WTC11 (cell line): ENCODE measurements around the gene DEFB125. TPM values are rescaled to one million over a fixed set of nuclear protein-coding genes. Genes with fewer than 3 reads are reported as not detected.

Source experiments
- ATAC-seq: fragments of 200-7000 bp; cut with Tn5 transposase; 2 replicates; pipeline ENCODE4 v1.10.0; 2021; ENCODE audit warnings: mild to moderate bottlenecking, moderate library complexity
- CTCF ChIA-PET: fragments of 300-600 bp; sonication (Branson Sonifier 250); formaldehyde crosslinking; loops from one replicate; lab custom pipeline; 2021; ENCODE audit warnings: antibody characterized with exemption; lab: Charles Lee
- POLR2A ChIA-PET: fragments of 350-600 bp; sonication (Branson Sonifier 250); formaldehyde crosslinking; loops from one replicate; lab custom pipeline; 2021; ENCODE audit warnings: antibody characterized with exemption; lab: Charles Lee
- DNase-seq: peaks from one replicate; pipeline ENCODE4 v3.0.0; 2021; ENCODE audit warnings: low spot score
- H3K27ac Mint-ChIP-seq: 2 replicates; pipeline ENCODE4 v1.8.0; 2021; ENCODE audit warnings: mixed read lengths
- H3K27me3 Mint-ChIP-seq: 2 replicates; pipeline ENCODE4 v1.8.0; 2021; ENCODE audit warnings: low read depth, mild to moderate bottlenecking, moderate library complexity, mixed read lengths
- H3K36me3 Mint-ChIP-seq: 2 replicates; pipeline ENCODE4 v1.8.0; 2021; ENCODE audit warnings: mixed read lengths
- H3K4me1 Mint-ChIP-seq: 2 replicates; pipeline ENCODE4 v1.8.0; 2022; ENCODE audit warnings: mixed read lengths
- H3K4me3 Mint-ChIP-seq: 2 replicates; pipeline ENCODE4 v1.8.0; 2021; ENCODE audit warnings: mild to moderate bottlenecking, moderate library complexity, mixed read lengths
- H3K9me3 Mint-ChIP-seq: 2 replicates; pipeline ENCODE4 v1.8.0; 2021; ENCODE audit warnings: mixed read lengths
- ELF4 ChIP-seq: sonication (generic); formaldehyde crosslinking; IDR thresholded peaks from 2 replicates; pipeline ENCODE4 v1.8.1; 2022; ENCODE audit warnings: low read depth, mild to moderate bottlenecking, moderate library complexity, missing genetic modification reagents
- ESRRA ChIP-seq: sonication (generic); formaldehyde crosslinking; IDR thresholded peaks from 2 replicates; pipeline ENCODE4 v1.8.1; 2022; ENCODE audit warnings: mild to moderate bottlenecking, missing genetic modification reagents, borderline replicate concordance
- GRHL2 ChIP-seq: fragments of 250-450 bp; sonication (Bioruptor Pico); IDR thresholded peaks from 2 replicates; pipeline ENCODE4 v1.8.0; 2022; ENCODE audit warnings: mild to moderate bottlenecking, moderate library complexity; ENCODE audit not compliant: insufficient replicate concordance, severe bottlenecking
- NFATC4 ChIP-seq: fragments of 250-450 bp; sonication (Bioruptor Pico); IDR thresholded peaks from 2 replicates; pipeline ENCODE4 v1.9.0; 2021; ENCODE audit warnings: mild to moderate bottlenecking
- PRDM15 ChIP-seq: sonication (generic); formaldehyde crosslinking; IDR thresholded peaks from 2 replicates; pipeline ENCODE4 v1.8.0; 2022; ENCODE audit warnings: missing genetic modification reagents
- TCF7 ChIP-seq: sonication (generic); formaldehyde crosslinking; IDR thresholded peaks from 2 replicates; pipeline ENCODE4 v1.8.0; 2022; ENCODE audit warnings: mild to moderate bottlenecking, low read depth, missing genetic modification reagents, moderate library complexity
- TEAD1 ChIP-seq: sonication (generic); formaldehyde crosslinking; IDR thresholded peaks from 2 replicates; pipeline ENCODE4 v1.8.0; 2022; ENCODE audit warnings: mild to moderate bottlenecking, missing genetic modification reagents
- TEAD4 ChIP-seq: sonication (generic); formaldehyde crosslinking; IDR thresholded peaks from 2 replicates; pipeline ENCODE4 v1.8.0; 2022; ENCODE audit warnings: mild to moderate bottlenecking, missing genetic modification reagents
- ZNF121 ChIP-seq: sonication (generic); formaldehyde crosslinking; IDR thresholded peaks from 2 replicates; pipeline ENCODE4 v1.8.0; 2023; ENCODE audit warnings: missing genetic modification reagents
- ZNF219 ChIP-seq: sonication (generic); formaldehyde crosslinking; IDR thresholded peaks from 2 replicates; pipeline ENCODE4 v1.8.0; 2023; ENCODE audit warnings: missing genetic modification reagents, mild to moderate bottlenecking, borderline replicate concordance
- ZNF232 ChIP-seq: sonication (generic); formaldehyde crosslinking; IDR thresholded peaks from 2 replicates; pipeline ENCODE4 v1.8.0; 2022; ENCODE audit warnings: mild to moderate bottlenecking, missing genetic modification reagents
- ZNF416 ChIP-seq: fragments of 250-450 bp; sonication (Bioruptor Pico); IDR thresholded peaks from 2 replicates; pipeline ENCODE4 v1.9.0; 2021; ENCODE audit warnings: mild to moderate bottlenecking, inconsistent platforms
- total RNA-seq: library from RNA; stranded (reverse); gene quantifications from 3 replicates; pipeline ENCODE4 v1.2.3, GENCODE V29; 2021
- TF ChIP-seq, protein P1 (sequence below): fragments of 250-450 bp; sonication (Bioruptor Pico); conservative IDR thresholded peaks from 2 replicates; pipeline ENCODE4 v1.9.0; 2021; ENCODE audit warnings: mild to moderate bottlenecking
- TF ChIP-seq, protein P2 (sequence below): sonication (generic); formaldehyde crosslinking; IDR thresholded peaks from 2 replicates; pipeline ENCODE4 v1.8.1; 2023; ENCODE audit warnings: mild to moderate bottlenecking, missing genetic modification reagents, moderate library complexity
- TF ChIP-seq, protein P3 (sequence below): sonication (generic); formaldehyde crosslinking; IDR thresholded peaks from 2 replicates; pipeline ENCODE4 v1.8.1; 2023; ENCODE audit warnings: mild to moderate bottlenecking, missing genetic modification reagents, borderline replicate concordance
- TF ChIP-seq, protein P4 (sequence below): sonication (generic); formaldehyde crosslinking; IDR thresholded peaks from 2 replicates; pipeline ENCODE4 v1.8.1; 2023; ENCODE audit warnings: mild to moderate bottlenecking, moderate library complexity, missing genetic modification reagents
- TF ChIP-seq, protein P5 (sequence below): fragments of 200-600 bp; IDR thresholded peaks from 2 replicates; pipeline ENCODE4 v1.8.0; 2022; ENCODE audit warnings: antibody characterized with exemption
- TF ChIP-seq, protein P6 (sequence below): fragments of 250-450 bp; sonication (Bioruptor Pico); IDR thresholded peaks from 2 replicates; pipeline ENCODE4 v1.9.0; 2021; ENCODE audit warnings: mild to moderate bottlenecking

Gene DEFB125
- total RNA-seq, 1 experiment from 2014 or later, result not detected

DNA sequence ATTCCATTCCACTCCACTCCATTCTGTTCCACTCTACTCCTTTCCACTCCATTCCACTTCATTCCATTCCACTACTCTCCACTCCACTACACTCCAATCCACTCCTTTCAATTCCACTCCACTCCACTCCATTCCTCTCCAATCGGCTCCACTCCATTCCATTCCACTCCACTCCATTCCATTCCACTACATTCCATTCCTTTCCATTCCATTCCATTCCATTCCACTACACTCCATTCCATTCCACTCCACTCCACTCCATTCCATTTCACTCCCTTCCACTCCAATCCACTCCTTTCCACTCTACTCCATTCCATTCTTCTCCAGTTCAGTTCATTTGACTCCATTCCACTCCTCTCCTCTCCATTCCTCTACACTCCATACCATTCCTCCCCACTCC lies 26.2 kb upstream of the DEFB125 start (continued):
- TF ChIP-seq, protein P1, sequence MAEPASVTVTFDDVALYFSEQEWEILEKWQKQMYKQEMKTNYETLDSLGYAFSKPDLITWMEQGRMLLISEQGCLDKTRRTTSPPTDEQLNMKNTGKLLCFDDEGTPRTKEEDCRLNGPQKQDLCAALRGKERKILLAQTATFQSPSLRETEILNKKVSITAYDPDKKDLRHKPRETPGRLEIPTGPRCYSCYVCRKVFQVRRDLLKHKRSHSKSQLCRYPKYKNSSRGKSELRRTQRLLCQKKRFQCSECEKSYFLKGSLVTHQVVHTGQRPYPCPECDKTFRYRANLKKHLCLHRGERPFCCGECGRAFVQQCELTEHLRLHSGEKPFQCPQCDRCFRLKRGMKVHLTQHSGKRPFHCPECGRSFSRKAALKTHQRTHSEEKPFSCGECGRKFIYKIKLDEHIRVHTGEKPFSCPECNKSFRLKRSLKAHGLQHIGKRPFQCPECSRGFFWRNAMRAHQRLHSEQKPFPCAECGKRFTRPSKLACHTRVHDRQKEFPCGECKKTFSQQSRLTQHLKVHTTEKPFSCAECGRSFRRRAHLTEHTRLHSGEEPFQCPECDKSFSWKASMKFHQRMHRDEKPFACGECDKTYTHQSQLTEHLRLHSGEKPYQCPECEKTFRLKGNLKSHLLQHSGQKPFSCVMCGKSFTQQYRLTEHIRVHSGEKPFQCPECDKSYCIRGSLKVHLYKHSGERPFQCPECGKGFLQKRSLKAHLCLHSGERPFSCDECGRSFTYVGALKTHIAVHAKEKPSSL (CRISPR knock-in tag), result no peak
- no peak for TF ChIP-seq ELF4
- TF ChIP-seq NFATC4 (CRISPR knock-in tag), result no peak
- TF ChIP-seq TEAD1 (CRISPR knock-in tag), result no peak
- no peak for TF ChIP-seq ZNF232
- no peak for TF ChIP-seq GRHL2
- TF ChIP-seq, protein P2, sequence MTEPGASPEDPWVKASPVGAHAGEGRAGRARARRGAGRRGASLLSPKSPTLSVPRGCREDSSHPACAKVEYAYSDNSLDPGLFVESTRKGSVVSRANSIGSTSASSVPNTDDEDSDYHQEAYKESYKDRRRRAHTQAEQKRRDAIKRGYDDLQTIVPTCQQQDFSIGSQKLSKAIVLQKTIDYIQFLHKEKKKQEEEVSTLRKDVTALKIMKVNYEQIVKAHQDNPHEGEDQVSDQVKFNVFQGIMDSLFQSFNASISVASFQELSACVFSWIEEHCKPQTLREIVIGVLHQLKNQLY (CRISPR knock-in tag), result no peak
- TF ChIP-seq, protein P3, sequence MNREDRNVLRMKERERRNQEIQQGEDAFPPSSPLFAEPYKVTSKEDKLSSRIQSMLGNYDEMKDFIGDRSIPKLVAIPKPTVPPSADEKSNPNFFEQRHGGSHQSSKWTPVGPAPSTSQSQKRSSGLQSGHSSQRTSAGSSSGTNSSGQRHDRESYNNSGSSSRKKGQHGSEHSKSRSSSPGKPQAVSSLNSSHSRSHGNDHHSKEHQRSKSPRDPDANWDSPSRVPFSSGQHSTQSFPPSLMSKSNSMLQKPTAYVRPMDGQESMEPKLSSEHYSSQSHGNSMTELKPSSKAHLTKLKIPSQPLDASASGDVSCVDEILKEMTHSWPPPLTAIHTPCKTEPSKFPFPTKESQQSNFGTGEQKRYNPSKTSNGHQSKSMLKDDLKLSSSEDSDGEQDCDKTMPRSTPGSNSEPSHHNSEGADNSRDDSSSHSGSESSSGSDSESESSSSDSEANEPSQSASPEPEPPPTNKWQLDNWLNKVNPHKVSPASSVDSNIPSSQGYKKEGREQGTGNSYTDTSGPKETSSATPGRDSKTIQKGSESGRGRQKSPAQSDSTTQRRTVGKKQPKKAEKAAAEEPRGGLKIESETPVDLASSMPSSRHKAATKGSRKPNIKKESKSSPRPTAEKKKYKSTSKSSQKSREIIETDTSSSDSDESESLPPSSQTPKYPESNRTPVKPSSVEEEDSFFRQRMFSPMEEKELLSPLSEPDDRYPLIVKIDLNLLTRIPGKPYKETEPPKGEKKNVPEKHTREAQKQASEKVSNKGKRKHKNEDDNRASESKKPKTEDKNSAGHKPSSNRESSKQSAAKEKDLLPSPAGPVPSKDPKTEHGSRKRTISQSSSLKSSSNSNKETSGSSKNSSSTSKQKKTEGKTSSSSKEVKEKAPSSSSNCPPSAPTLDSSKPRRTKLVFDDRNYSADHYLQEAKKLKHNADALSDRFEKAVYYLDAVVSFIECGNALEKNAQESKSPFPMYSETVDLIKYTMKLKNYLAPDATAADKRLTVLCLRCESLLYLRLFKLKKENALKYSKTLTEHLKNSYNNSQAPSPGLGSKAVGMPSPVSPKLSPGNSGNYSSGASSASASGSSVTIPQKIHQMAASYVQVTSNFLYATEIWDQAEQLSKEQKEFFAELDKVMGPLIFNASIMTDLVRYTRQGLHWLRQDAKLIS (CRISPR knock-in tag), result no peak
- TF ChIP-seq, protein P4, sequence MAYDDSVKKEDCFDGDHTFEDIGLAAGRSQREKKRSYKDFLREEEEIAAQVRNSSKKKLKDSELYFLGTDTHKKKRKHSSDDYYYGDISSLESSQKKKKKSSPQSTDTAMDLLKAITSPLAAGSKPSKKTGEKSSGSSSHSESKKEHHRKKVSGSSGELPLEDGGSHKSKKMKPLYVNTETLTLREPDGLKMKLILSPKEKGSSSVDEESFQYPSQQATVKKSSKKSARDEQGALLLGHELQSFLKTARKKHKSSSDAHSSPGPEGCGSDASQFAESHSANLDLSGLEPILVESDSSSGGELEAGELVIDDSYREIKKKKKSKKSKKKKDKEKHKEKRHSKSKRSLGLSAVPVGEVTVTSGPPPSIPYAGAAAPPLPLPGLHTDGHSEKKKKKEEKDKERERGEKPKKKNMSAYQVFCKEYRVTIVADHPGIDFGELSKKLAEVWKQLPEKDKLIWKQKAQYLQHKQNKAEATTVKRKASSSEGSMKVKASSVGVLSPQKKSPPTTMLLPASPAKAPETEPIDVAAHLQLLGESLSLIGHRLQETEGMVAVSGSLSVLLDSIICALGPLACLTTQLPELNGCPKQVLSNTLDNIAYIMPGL (CRISPR knock-in tag), result no peak
- TF ChIP-seq, protein P5, sequence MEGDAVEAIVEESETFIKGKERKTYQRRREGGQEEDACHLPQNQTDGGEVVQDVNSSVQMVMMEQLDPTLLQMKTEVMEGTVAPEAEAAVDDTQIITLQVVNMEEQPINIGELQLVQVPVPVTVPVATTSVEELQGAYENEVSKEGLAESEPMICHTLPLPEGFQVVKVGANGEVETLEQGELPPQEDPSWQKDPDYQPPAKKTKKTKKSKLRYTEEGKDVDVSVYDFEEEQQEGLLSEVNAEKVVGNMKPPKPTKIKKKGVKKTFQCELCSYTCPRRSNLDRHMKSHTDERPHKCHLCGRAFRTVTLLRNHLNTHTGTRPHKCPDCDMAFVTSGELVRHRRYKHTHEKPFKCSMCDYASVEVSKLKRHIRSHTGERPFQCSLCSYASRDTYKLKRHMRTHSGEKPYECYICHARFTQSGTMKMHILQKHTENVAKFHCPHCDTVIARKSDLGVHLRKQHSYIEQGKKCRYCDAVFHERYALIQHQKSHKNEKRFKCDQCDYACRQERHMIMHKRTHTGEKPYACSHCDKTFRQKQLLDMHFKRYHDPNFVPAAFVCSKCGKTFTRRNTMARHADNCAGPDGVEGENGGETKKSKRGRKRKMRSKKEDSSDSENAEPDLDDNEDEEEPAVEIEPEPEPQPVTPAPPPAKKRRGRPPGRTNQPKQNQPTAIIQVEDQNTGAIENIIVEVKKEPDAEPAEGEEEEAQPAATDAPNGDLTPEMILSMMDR, result no peak
- TF ChIP-seq ESRRA (CRISPR knock-in tag), result no peak

DNA sequence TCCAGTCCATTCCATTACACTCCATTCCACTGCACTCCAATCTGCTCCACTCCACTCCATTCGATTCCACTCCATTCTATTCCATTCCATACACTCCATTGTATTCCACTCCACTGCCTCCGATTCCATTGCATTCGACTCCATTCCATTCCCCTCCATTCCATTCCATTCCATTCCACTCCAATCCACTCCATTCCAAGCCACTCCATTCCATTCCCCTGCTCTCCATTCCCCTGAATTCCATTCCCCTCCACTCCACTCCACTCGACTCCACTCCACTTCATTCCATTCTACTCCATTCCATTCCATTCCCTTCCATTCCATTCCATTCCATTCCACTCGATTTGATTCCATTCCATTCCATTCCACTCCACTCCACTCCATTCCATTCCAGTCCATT lies 25.7 kb upstream of the DEFB125 start:
- ATAC-seq, result no peak
- TF ChIP-seq ZNF416 (no peak), PRDM15 (no peak; the same call in 1 of the 2 replicates), ZNF121 (CRISPR knock-in tag) (no peak), TEAD4 (CRISPR knock-in tag) (no peak), ZNF219 (CRISPR knock-in tag) (no peak), TCF7 (no peak)
- TF ChIP-seq, protein P6, sequence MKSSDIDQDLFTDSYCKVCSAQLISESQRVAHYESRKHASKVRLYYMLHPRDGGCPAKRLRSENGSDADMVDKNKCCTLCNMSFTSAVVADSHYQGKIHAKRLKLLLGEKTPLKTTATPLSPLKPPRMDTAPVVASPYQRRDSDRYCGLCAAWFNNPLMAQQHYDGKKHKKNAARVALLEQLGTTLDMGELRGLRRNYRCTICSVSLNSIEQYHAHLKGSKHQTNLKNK (CRISPR knock-in tag), result no peak
- CTCF ChIA-PET, result no interaction called here

More for the DNA sequence above, 25.7 kb upstream of the DEFB125 start:
- Mint-ChIP-seq H3K9me3 (no peaks in the 10 kb centered on the region), H3K4me3 (no peak overlapping the region), H3K27me3 (no peaks in the 10 kb centered on the region), H3K36me3 (no peaks in the 10 kb centered on the region), H3K4me1 (no peaks in the 10 kb centered on the region), H3K27ac (no peak overlapping the region)
- POLR2A ChIA-PET, result no interaction called here
- no peak for DNase-seq
